Aortic smooth muscle cell (primary cell): ENCODE measurements around the gene ZFYVE19. TPM values are rescaled to one million over a fixed set of nuclear protein-coding genes. Genes with fewer than 3 reads are reported as not detected.

Experiments used
- total RNA-seq: library from RNA; depleted of rRNA; stranded (reverse); fragments of >200 nt; gene quantifications from 2 replicates; pipeline ENCODE4 v1.2.3, GENCODE V29; 2014

The ZFYVE19 gene
- 13.7 and 14.0 TPM in 2 replicates for total RNA-seq

GRCh38 chr15:40807028-40807887 lies at the start of gene ZFYVE19, which contains the start of gene DNAJC17:
TSS of gene ZFYVE19 (plus strand) at chr15:40807089. CDS start at chr15:40807590, 501 bp downstream.
TSS of gene DNAJC17 (minus strand) at chr15:40807473. CDS start at chr15:40807446, 27 bp downstream.

GRCh38 chr15:40763801-40764628 lies 42.9 kb upstream of the ZFYVE19 start, which contains the start of gene GCHFR:
TSS of gene GCHFR (plus strand) at chr15:40764068. CDS start at chr15:40764181, 113 bp downstream.

GRCh38 chr15:40769274-40770146 lies 37.4 kb upstream of the ZFYVE19 start, which contains the start of gene C15orf62:
TSS of gene C15orf62 (plus strand) at chr15:40769980. CDS start at chr15:40770496, 516 bp downstream.

GRCh38 chr15:40828447-40829036 lies 21.7 kb downstream of the ZFYVE19 start, which contains the start of gene PPP1R14D:
TSS of gene PPP1R14D (minus strand) at chr15:40828708. CDS start at chr15:40828641, 67 bp downstream.

GRCh38 chr15:40843885-40844695 lies 37.2 kb downstream of the ZFYVE19 start, which contains the start of gene SPINT1:
TSS of gene SPINT1 (plus strand) at chr15:40844048. CDS start at chr15:40844555, 507 bp downstream.

Other genes with a start within 250 kb of the ZFYVE19 start
- gene CCDC32, start 242.0 kb upstream of the ZFYVE19 start, total RNA-seq = 10.5 and 17.3 TPM in 2 replicates
- 8.9 and 12.6 TPM in 2 replicates for gene RPUSD2, start 237.8 kb upstream of the ZFYVE19 start, total RNA-seq
- gene KNL1, start 212.8 kb upstream of the ZFYVE19 start, total RNA-seq = 10.8 and 15.3 TPM in 2 replicates
- 4.0 and 6.9 TPM in 2 replicates for gene RAD51, start 111.9 kb upstream of the ZFYVE19 start, total RNA-seq
- gene RMDN3, start 51.8 kb upstream of the ZFYVE19 start, total RNA-seq = 16.0 and 24.0 TPM in 2 replicates
- 2.4 and 3.2 TPM in 2 replicates for gene GCHFR, start 43.0 kb upstream of the ZFYVE19 start, total RNA-seq
- under 0.01 and 0.06 TPM in 2 replicates for gene C15orf62, start 37.1 kb upstream of the ZFYVE19 start, total RNA-seq
- gene DNAJC17, start 384 bp downstream of the ZFYVE19 start, total RNA-seq = 19.3 and 35.3 TPM in 2 replicates
- gene PPP1R14D, start 21.6 kb downstream of the ZFYVE19 start, total RNA-seq = not detected in 2 replicates
- gene SPINT1, start 37.0 kb downstream of the ZFYVE19 start, total RNA-seq = 0.06 and 0.26 TPM in 2 replicates
- gene RHOV, start 67.1 kb downstream of the ZFYVE19 start, total RNA-seq = 0.06 TPM in 1 of 2 replicates, not detected in the other
- gene VPS18, start 87.4 kb downstream of the ZFYVE19 start, total RNA-seq = 41.8 and 51.5 TPM in 2 replicates
- 0.56 and 1.5 TPM in 2 replicates for gene DLL4, start 122.3 kb downstream of the ZFYVE19 start, total RNA-seq
- 2.8 and 5.3 TPM in 2 replicates for gene CHAC1, start 146.4 kb downstream of the ZFYVE19 start, total RNA-seq